Breast epithelium (tissue), 4 donors: ENCODE data around the gene MLLT11. TPM values are rescaled to one million over a fixed set of nuclear protein-coding genes. Genes with fewer than 3 reads are reported as not detected.

ENCODE experiments used
- DNase-seq, 2 donors: peaks; one replicate each; pipeline ENCODE4 v3.0.0-alpha.2; 2019; ENCODE audit warnings: low spot score in 2 of 2
- H3K27ac ChIP-seq, 2 donors: fragments of 200-600 bp; sonication (generic) in 1 of 2; one replicate each; pipeline ENCODE4 v1.5.1; 2016 to 2019; ENCODE audit warnings: mild to moderate bottlenecking in 1 of 2
- H3K27me3 ChIP-seq, 2 donors: fragments of 200-600 bp; sonication (generic) in 1 of 2; one replicate each; pipeline versions ENCODE4 v1.5.1 to v1.6.0; 2017 to 2019; ENCODE audit warnings: control low read depth in 1 of 2, mild to moderate bottlenecking in 1 of 2
- H3K36me3 ChIP-seq: fragments of 200-600 bp; one replicate; pipeline ENCODE4 v1.5.1; 2019
- H3K4me1 ChIP-seq, 2 donors: fragments of 200-600 bp; sonication (generic); one replicate each; pipeline ENCODE4 v1.5.1; 2016 to 2019; ENCODE audit warnings: control low read depth in 1 of 2
- H3K4me3 ChIP-seq, 3 donors: fragments of 200-600 bp; sonication (generic); 1 replicate in 2 of 3; 2 replicates in 1 of 3; pipeline ENCODE4 v1.5.1; 2016 to 2019; ENCODE audit warnings: mild to moderate bottlenecking in 3 of 3, moderate library complexity in 2 of 3
- H3K9me3 ChIP-seq, 2 donors: fragments of 200-600 bp; sonication (generic) in 1 of 2; one replicate each; pipeline ENCODE4 v1.5.1; 2016 to 2019; ENCODE audit warnings: control low read depth in 1 of 2
- CTCF ChIP-seq, 3 donors: fragments of 450-650 bp; IDR thresholded peaks; one replicate each; pipeline ENCODE4 v1.5.1; 2016 to 2017; ENCODE audit warnings: antibody characterized with exemption in 3 of 3, mild to moderate bottlenecking in 3 of 3, moderate library complexity in 3 of 3
- POLR2A ChIP-seq: fragments of 450-650 bp; IDR thresholded peaks from one replicate; pipeline ENCODE4 v1.6.1; 2016; ENCODE audit warnings: antibody characterized with exemption, mild to moderate bottlenecking, moderate library complexity
- POLR2AphosphoS5 ChIP-seq, 3 donors: sonication (generic); formaldehyde crosslinking; IDR thresholded peaks; one replicate each; pipeline ENCODE4 v1.6.1; 2017; ENCODE audit warnings: antibody characterized with exemption in 3 of 3
- intact Hi-C: fragments of 100-400 bp; cut with DNase I; formaldehyde crosslinking; loops from one replicate; pipeline ENCODE4 v1.15.1; 2023; ENCODE audit warnings: low total_unique reads
- total RNA-seq, 3 donors: library from RNA; depleted of rRNA; stranded (reverse); fragments of >200 nt; gene quantifications; one replicate each; pipeline ENCODE4 v1.1.0, GENCODE V29; 2016

MLLT11 gene
- total RNA-seq, 3 donors from 2014 or later, result 0.16 to 1.9 (median 1.3) TPM

GRCh38 chr1:151048645-151049032 is 11.6 kb upstream of the MLLT11 start:
- no peak for TF ChIP-seq POLR2AphosphoS5 (IDR thresholded peaks at IDR 0.05)
- peak; percentile 9 to 49 (median 40) for TF ChIP-seq CTCF (IDR thresholded peaks at IDR 0.05)
- TF ChIP-seq POLR2A, result no peak
- intact Hi-C loops, result no loop called here
- Histone ChIP-seq H3K9me3 (no peaks in the 10 kb centered on the region), H3K27me3 (no peaks in the 10 kb centered on the region), H3K4me3 (peak overlapping the region; percentile 81 to 95 (median 83)), H3K36me3 (peaks cover 6% of the 10 kb centered on the region), H3K27ac (peak overlapping the region; percentile 89 to 96), H3K4me1 (no peaks in the 10 kb centered on the region)
- no peak for DNase-seq

- no peak for TF ChIP-seq CTCF (IDR thresholded peaks at IDR 0.05)
- TF ChIP-seq POLR2A, result no peak
- Histone ChIP-seq H3K27ac (peak overlapping the region; percentile 30 to 89), H3K9me3 (no peaks in the 10 kb centered on the region), H3K27me3 (no peaks in the 10 kb centered on the region), H3K4me3 (no peak overlapping the region), H3K4me1 (no peaks in the 10 kb centered on the region), H3K36me3 (peaks cover 6% of the 10 kb centered on the region)
- intact Hi-C loops, result no loop called here
- DNase-seq, result no peak
Measured at GRCh38 chr1:151049458-151049857, 10.7 kb upstream of the MLLT11 start.

DNA sequence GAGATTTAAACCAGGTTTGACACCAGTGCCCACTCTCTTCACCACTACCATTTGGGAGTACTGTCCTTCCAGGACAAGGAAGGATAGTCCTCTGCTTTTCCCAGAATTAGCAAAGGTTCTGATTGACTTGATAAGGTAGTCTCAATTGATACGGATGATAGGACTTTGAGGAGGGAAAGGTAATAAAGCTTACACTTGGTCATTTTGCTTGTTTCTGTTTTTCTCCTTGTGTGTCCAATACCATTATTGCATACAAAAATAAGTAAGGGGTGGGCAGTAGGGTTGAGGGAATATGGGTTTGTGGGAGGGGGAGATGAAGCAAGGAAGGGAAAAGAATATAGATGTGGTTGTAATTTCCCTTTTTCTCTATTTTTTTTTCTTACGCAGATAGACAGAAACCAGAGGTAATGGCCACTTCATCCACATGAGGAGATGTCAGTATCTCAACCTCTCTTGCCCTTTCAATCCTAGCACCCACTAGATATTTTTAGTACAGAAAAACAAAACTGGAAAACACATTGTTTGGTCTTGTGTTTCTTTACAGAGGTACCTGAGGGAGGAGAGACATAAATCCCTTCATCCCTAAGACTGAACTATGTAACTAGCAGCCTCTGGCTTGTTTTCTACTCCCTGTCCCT is 10.0 kb upstream of the MLLT11 start:
- H3K4me1 ChIP-seq, result no peaks in the 10 kb centered on the region
- TF ChIP-seq CTCF (IDR thresholded peaks at IDR 0.05), result no peak
- no peak for TF ChIP-seq POLR2AphosphoS5 (IDR thresholded peaks at IDR 0.05)
- no peak for TF ChIP-seq POLR2A
- intact Hi-C loops, result no loop called here
- no peaks in the 10 kb centered on the region for H3K27me3 ChIP-seq
- H3K4me3 ChIP-seq, result no peak overlapping the region
- DNase-seq, result no peak
- peaks cover 6% of the 10 kb centered on the region for H3K36me3 ChIP-seq
- no peak overlapping the region for H3K27ac ChIP-seq
- H3K9me3 ChIP-seq, result no peaks in the 10 kb centered on the region

DNA sequence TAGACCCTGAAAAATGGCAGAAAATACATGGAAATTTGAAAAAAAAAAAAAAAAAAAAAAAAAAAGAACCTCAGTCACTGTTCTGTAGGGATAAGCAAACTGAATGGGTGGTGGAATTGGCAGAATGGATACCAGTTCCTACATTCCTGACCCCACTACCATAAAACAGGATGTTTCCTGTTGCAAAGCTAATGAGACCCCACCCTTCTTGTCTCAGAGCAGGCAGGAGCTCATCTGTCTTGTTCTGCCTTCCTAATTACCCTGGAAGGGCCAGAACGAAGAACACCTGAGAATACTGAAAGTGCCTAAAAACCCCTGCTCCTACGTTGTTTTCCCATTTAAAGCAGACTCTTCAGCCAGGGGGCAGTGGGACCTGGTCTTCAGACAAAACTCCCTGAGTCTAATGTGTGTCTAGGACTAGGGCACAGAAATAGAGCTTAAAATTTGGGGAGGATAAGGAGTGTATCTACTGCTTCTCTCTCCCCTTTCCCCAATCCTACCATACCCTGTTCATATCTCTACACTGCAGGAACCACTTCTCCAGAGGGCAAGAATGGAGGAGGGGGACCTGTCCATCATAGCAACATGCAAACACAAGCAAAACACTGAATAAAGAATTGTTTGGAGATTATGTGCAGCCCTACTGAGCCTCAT is 8.7 kb upstream of the MLLT11 start:
- Histone ChIP-seq H3K4me1 (peaks cover under 1 to 8% of the 10 kb centered on the region in 2 donors), H3K27ac (peak overlapping the region; percentile 17 to 40), H3K9me3 (no peaks in the 10 kb centered on the region), H3K4me3 (no peak overlapping the region), H3K27me3 (no peaks in the 10 kb centered on the region), H3K36me3 (peaks cover 9% of the 10 kb centered on the region)
- DNase-seq, result no peak
- TF ChIP-seq POLR2AphosphoS5 (IDR thresholded peaks at IDR 0.05) (no peak), POLR2A (no peak), CTCF (IDR thresholded peaks at IDR 0.05) (no peak)
- intact Hi-C loops, result no loop called here

DNA sequence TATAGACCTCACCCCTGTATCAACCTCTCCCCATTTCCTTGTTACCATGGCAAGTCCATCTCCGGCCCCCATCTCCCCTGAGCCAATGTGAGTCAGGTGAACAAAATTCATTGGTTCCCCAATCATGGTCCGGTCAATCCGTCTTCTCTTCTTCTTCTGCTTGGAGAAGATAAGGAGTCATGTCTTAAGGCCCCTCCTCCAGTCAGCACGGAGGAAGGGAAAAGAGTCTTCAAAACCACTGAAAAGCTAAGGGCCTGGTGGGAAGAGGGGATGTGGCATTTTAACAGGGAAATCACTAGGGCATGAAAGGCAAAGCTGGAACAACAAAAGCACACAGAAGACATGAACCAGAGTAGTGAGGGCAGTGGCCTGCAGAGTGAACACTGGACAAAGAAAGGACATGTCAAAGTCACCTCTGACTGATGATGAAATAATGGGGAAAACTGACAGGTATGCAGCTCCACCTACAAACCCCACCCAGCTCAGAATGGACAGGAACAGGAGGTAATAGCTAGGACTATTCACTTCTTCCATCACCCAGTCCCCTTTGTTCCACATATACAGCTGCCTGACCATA is 5.1 kb upstream of the MLLT11 start:
- no peaks in the 10 kb centered on the region for H3K9me3 ChIP-seq
- H3K27me3 ChIP-seq, result no peaks in the 10 kb centered on the region
- peaks cover 4 to 24% of the 10 kb centered on the region in 2 donors for H3K4me1 ChIP-seq
- H3K4me3 ChIP-seq, result no peak overlapping the region
- no peak for DNase-seq
- peak overlapping the region; percentile 92 to 98 for H3K27ac ChIP-seq
- H3K36me3 ChIP-seq, result peaks cover 9% of the 10 kb centered on the region
- intact Hi-C loops, result no loop called here
- TF ChIP-seq POLR2A (no peak), POLR2AphosphoS5 (IDR thresholded peaks at IDR 0.05) (no peak), CTCF (IDR thresholded peaks at IDR 0.05) (no peak)
